ENCODE measurements around the gene TDRD7. TPM values are rescaled to one million over a fixed set of nuclear protein-coding genes. Genes with fewer than 3 reads are reported as not detected.

The TDRD7 gene
- total and polyA plus RNA-seq, 8 donors, result 6.3 to 17.5 (median 7.4) TPM

- H3K4me1 ChIP-seq, result no peaks in the 10 kb centered on the region
- intact Hi-C loops (cut with DNase I), result no loop called here
- no peaks in the 10 kb centered on the region for H3K9me3 ChIP-seq
- no peaks in the 10 kb centered on the region for H3K36me3 ChIP-seq
- H3K27me3 ChIP-seq, result no peaks in the 10 kb centered on the region
- ATAC-seq, result no peak
- no peak overlapping the region for H3K27ac ChIP-seq
- DNase-seq, result no peak
- no peak for TF ChIP-seq CTCF (IDR thresholded peaks at IDR 0.05)
- H3K4me3 ChIP-seq, result no peak overlapping the region
Observed at GRCh38 chr9:97536480-97536879, 124.6 kb downstream of the TDRD7 start.

DNA sequence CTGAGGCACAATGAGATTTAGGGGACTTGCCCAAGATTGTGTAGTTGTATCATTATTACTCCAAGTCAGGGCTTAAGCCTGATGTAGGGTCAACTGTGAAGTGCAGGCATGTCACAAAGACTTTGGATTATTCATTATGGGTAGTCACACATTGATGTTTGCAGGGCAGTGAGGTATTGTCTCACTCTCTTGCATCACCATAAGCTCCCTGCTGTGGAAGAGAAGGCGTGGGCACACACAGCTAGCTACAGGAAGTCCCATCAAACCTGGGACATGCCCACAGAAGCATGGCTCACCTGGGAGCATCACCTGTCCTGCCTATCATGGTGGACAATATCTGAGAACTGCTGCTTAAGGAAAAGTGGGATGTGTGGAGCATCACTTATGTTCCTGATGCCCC is 131.7 kb downstream of the TDRD7 start:
- intact Hi-C loops (cut with DNase I), result no loop called here
- Histone ChIP-seq H3K27me3 (no peaks in the 10 kb centered on the region), H3K9me3 (no peaks in the 10 kb centered on the region), H3K4me3 (no peak overlapping the region), H3K36me3 (no peaks in the 10 kb centered on the region), H3K27ac (no peak overlapping the region), H3K4me1 (no peaks in the 10 kb centered on the region)
- TF ChIP-seq CTCF (IDR thresholded peaks at IDR 0.05), result no peak
- ATAC-seq (no peak), DNase-seq (no peak)

DNA sequence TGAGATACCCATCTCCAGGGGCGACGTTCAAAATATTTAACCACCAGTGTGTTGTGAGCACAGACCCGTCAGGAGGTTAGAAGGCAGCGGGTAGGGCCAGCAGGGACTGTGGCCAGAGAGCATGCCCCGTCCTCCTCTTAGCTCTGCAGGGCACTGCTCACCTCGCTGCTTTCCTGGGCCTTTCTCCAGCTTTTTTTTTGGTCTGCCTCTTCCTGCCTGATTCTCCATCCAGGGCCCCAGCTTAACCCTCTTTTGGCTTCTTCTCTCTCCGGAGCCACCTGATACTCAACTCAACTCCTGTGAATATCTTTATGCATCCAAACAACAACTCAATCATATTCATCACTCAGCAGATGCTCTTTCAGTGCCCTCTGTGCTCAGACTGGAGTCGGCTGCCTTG is 133.6 kb downstream of the TDRD7 start:
- intact Hi-C loops (cut with DNase I), result no loop called here
- Histone ChIP-seq H3K4me3 (no peak overlapping the region), H3K9me3 (no peaks in the 10 kb centered on the region), H3K36me3 (no peaks in the 10 kb centered on the region), H3K27ac (no peak overlapping the region), H3K27me3 (no peaks in the 10 kb centered on the region), H3K4me1 (no peaks in the 10 kb centered on the region)
- ATAC-seq (no peak), DNase-seq (no peak)
- TF ChIP-seq CTCF (IDR thresholded peaks at IDR 0.05), result no peak

Small RNAs within 50 kb of the gene (microRNA-seq; reads per million reads assigned to microRNA genes)
- 0 reads per million in 2 donors for gene MIR1302-8

Other genes starting within 250 kb of the TDRD7 start
- 1 to 10 TPM; 2.7 to 5.1 TPM for gene CCDC180, start 104.4 kb upstream of the TDRD7 start, total RNA-seq
- 10 to 100 TPM; 20.6 to 29.9 (median 27.5) TPM for gene CCDC180, start 104.4 kb upstream of the TDRD7 start, polyA plus RNA-seq (ENCODE audit: insufficient read length in 6 of 6)
- 1 to 10 TPM; 2.5 to 6.0 TPM for gene TMOD1, start 89.6 kb downstream of the TDRD7 start, total RNA-seq
- 1 to 10 TPM; 1.1 to 3.8 (median 2.3) TPM for gene TMOD1, start 89.6 kb downstream of the TDRD7 start, polyA plus RNA-seq (ENCODE audit: insufficient read length in 6 of 6)
- 10 to 100 TPM; 16.4 to 17.7 TPM for gene TSTD2, start 221.3 kb downstream of the TDRD7 start, total RNA-seq
- 10 to 100 TPM; 33.7 to 41.5 (median 36.3) TPM for gene TSTD2, start 221.3 kb downstream of the TDRD7 start, polyA plus RNA-seq (ENCODE audit: insufficient read length in 6 of 6)
- gene NCBP1, start 221.7 kb downstream of the TDRD7 start, total RNA-seq, result 10 to 100 TPM; 28.7 to 31.6 TPM
- 10 to 100 TPM; 45.9 to 54.2 (median 50.3) TPM for gene NCBP1, start 221.7 kb downstream of the TDRD7 start, polyA plus RNA-seq (ENCODE audit: insufficient read length in 6 of 6)

All from left lung (tissue), 10 donors.